Caco-2 (cell line): Measurements from ENCODE around the gene SLC1A2. TPM values are rescaled to one million over a fixed set of nuclear protein-coding genes. Genes with fewer than 3 reads are reported as not detected.

Source experiments
- BruUV-seq: library from RNA; stranded (reverse); fragments of 400-500 nt; replicated peaks from 2 replicates; lab custom pipeline; 2021; lab: Mats Ljungman, UMichigan
- CTCF ChIA-PET: fragments of 300-600 bp; sonication (Branson Sonifier 250); formaldehyde crosslinking; loops from one replicate; lab custom pipeline; 2022; ENCODE audit warnings: antibody characterized with exemption; lab: Charles Lee
- POLR2A ChIA-PET: fragments of 300-600 bp; sonication (Branson Sonifier 250); formaldehyde crosslinking; loops from one replicate; lab custom pipeline; 2022; ENCODE audit warnings: antibody characterized with exemption; lab: Charles Lee
- DNase-seq, 2 experiments: peaks; one replicate each; pipeline versions ENCODE4 v3.0.0 to v3.0.0-alpha.2; 2020 to 2022
- H3K27me3 ChIP-seq: replicated peaks from 2 replicates; pipeline ENCODE4 v1.6.0; 2011; ENCODE audit warnings: low read length; ENCODE audit not compliant: control insufficient read depth, insufficient read depth
- H3K36me3 ChIP-seq: 2 replicates; pipeline ENCODE4 v1.5.1; 2011; ENCODE audit warnings: low read length; ENCODE audit not compliant: control insufficient read depth, insufficient read depth
- H3K4me1 ChIP-seq: fragments of 250-450 bp; sonication (Bioruptor Pico); 2 replicates; pipeline ENCODE4 v1.5.1; 2020; ENCODE audit warnings: mild to moderate bottlenecking
- H3K4me3 ChIP-seq: 2 replicates; pipeline ENCODE4 v1.5.1; 2011; ENCODE audit warnings: low read depth, mild to moderate bottlenecking, control low read depth, low read length
- H3K9me3 ChIP-seq: fragments of 250-450 bp; sonication (Bioruptor Pico); 2 replicates; pipeline ENCODE4 v1.5.1; 2020; ENCODE audit warnings: mild to moderate bottlenecking, moderate library complexity
- H3K27ac Mint-ChIP-seq: one replicate; pipeline ENCODE4 v1.8.0; 2022; ENCODE audit warnings: mixed read lengths; ENCODE audit not compliant: unreplicated experiment
- H3K27me3 Mint-ChIP-seq: one replicate; pipeline ENCODE4 v1.8.0; 2022; ENCODE audit warnings: mixed read lengths; ENCODE audit not compliant: insufficient read depth, unreplicated experiment
- H3K36me3 Mint-ChIP-seq: one replicate; pipeline ENCODE4 v1.8.0; 2022; ENCODE audit warnings: mild to moderate bottlenecking, mixed read lengths; ENCODE audit not compliant: insufficient read depth, unreplicated experiment
- H3K4me1 Mint-ChIP-seq: one replicate; pipeline ENCODE4 v1.8.0; 2022; ENCODE audit warnings: low read depth, mixed read lengths; ENCODE audit not compliant: unreplicated experiment
- H3K4me3 Mint-ChIP-seq: one replicate; pipeline ENCODE4 v1.8.0; 2022; ENCODE audit warnings: mild to moderate bottlenecking, moderate library complexity, mixed read lengths; ENCODE audit not compliant: unreplicated experiment
- H3K9me3 Mint-ChIP-seq: one replicate; pipeline ENCODE4 v1.8.0; 2022; ENCODE audit warnings: mixed read lengths; ENCODE audit not compliant: unreplicated experiment
- intact Hi-C: fragments of 100-400 bp; cut with micrococcal nuclease; formaldehyde crosslinking; loops from one replicate; pipeline ENCODE4 v1.10.0; 2022; ENCODE audit not compliant: unreplicated experiment
- total RNA-seq: library from RNA; stranded (reverse); gene quantifications from 2 replicates; pipeline ENCODE4 v1.2.3, GENCODE V29; 2022
- TF ChIP-seq, protein P1 (sequence below), 2 experiments: fragments of 200-600 bp in 1 of 2; IDR thresholded peaks; 1 replicate in 1 of 2; 2 replicates in 1 of 2; pipeline versions ENCODE4 v1.5.1 to v1.8.0; 2011 to 2022; ENCODE audit warnings: antibody characterized with exemption in 1 of 2, control low read depth in 1 of 2, inconsistent platforms in 1 of 2, low read depth in 1 of 2, low read length in 1 of 2, mild to moderate bottlenecking in 1 of 2, moderate library complexity in 1 of 2; ENCODE audit not compliant: insufficient read depth in 1 of 2, severe bottlenecking in 1 of 2, unreplicated experiment in 1 of 2

Gene SLC1A2
- total RNA-seq, 1 experiment from 2014 or later: 2.0 TPM

DNA sequence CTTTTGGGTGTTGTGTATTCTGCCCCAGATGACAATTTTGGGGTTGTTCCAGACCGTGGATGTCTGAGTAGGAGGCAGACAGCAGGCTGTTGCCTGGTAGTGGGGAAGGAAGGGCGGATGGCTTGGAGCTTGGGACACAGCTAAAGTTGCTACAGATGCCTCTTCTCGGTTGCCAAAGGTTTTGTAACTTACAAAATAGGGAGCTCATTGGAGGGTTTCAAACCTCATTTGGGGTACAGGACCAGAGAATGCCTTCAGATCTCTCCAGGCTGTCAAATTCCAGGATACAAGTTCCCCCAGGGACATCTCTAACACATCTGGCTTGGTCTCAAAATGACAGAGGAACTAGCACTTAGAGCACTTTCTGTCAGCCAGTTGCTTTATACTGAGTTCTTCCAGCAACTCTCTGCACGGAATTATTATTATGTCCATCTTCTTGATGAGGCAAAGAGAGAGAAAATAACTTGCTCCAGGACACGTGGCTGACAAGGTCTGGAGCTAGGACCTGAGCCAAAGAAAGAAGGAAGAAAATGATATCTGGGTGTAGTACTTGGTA lies 56.0 kb downstream of the SLC1A2 start:
- H3K9me3 ChIP-seq: no peaks in the 10 kb centered on the region
- POLR2A ChIA-PET: no interaction called here
- no peak for DNase-seq
- no peaks in the 10 kb centered on the region for H3K9me3 Mint-ChIP-seq
- TF ChIP-seq, protein P1, sequence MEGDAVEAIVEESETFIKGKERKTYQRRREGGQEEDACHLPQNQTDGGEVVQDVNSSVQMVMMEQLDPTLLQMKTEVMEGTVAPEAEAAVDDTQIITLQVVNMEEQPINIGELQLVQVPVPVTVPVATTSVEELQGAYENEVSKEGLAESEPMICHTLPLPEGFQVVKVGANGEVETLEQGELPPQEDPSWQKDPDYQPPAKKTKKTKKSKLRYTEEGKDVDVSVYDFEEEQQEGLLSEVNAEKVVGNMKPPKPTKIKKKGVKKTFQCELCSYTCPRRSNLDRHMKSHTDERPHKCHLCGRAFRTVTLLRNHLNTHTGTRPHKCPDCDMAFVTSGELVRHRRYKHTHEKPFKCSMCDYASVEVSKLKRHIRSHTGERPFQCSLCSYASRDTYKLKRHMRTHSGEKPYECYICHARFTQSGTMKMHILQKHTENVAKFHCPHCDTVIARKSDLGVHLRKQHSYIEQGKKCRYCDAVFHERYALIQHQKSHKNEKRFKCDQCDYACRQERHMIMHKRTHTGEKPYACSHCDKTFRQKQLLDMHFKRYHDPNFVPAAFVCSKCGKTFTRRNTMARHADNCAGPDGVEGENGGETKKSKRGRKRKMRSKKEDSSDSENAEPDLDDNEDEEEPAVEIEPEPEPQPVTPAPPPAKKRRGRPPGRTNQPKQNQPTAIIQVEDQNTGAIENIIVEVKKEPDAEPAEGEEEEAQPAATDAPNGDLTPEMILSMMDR (IDR thresholded peaks at IDR 0.05; ENCODE audit: insufficient read depth in 1 of 2, low read depth in 1 of 2, low read length in 1 of 2, severe bottlenecking in 1 of 2, unreplicated experiment in 1 of 2): no peak
- CTCF ChIA-PET: interaction anchor here (1.0 kb wide), 1 partner anchor 29 kb away, joined by 3 read pairs; no protein-coding TSS in a partner anchor
- no peaks in the 10 kb centered on the region for H3K4me1 ChIP-seq
- BruUV-seq: no TSS peak
- no peaks in the 10 kb centered on the region for H3K27me3 ChIP-seq
- H3K36me3 ChIP-seq: no peaks in the 10 kb centered on the region
- no peaks in the 10 kb centered on the region for H3K4me1 Mint-ChIP-seq
- no peaks in the 10 kb centered on the region for H3K36me3 Mint-ChIP-seq
- peak overlapping the region; percentile 16 for H3K27ac Mint-ChIP-seq
- intact Hi-C loops: no loop called here
- no peak overlapping the region for H3K4me3 Mint-ChIP-seq
- H3K4me3 ChIP-seq: no peak overlapping the region
- no peaks in the 10 kb centered on the region for H3K27me3 Mint-ChIP-seq

DNA sequence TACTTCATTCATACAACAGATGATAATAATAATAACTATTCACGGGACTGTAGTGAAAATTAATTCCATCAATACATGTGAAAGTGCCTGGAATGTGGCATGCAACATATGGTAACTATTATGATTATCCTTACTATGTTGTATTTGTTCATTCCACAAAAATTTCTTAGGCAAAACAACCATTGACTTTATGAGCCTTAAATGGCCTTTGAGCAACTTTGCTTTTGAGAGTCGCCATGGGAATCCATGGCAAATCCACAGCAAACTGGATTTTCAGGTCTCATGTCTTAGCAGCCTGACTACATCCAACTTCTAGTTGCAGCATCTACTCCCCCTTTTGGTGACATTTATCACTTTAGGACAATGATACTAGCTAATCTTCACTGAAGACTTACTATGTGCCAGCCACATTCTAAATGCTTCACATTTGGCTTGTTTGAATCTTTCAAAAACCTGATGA lies 56.8 kb downstream of the SLC1A2 start:
- intact Hi-C loops: no loop called here
- no peaks in the 10 kb centered on the region for H3K36me3 ChIP-seq
- H3K4me3 Mint-ChIP-seq: no peak overlapping the region
- peak in 1 of 2 experiments; percentile 55 for DNase-seq
- ChIA-PET POLR2A (no interaction called here), CTCF (interaction anchor here (1.0 kb wide), 1 partner anchor 29 kb away, joined by 3 read pairs; no protein-coding TSS in a partner anchor)
- H3K9me3 Mint-ChIP-seq: no peaks in the 10 kb centered on the region
- no peak overlapping the region for H3K4me3 ChIP-seq
- H3K36me3 Mint-ChIP-seq: no peaks in the 10 kb centered on the region
- H3K4me1 Mint-ChIP-seq: no peaks in the 10 kb centered on the region
- no peaks in the 10 kb centered on the region for H3K4me1 ChIP-seq
- no TSS peak for BruUV-seq
- no peaks in the 10 kb centered on the region for H3K9me3 ChIP-seq
- H3K27ac Mint-ChIP-seq: peak overlapping the region; percentile 16
- no peaks in the 10 kb centered on the region for H3K27me3 Mint-ChIP-seq
- TF ChIP-seq, protein P1 (IDR thresholded peaks at IDR 0.05; ENCODE audit: insufficient read depth in 1 of 2, low read depth in 1 of 2, low read length in 1 of 2, severe bottlenecking in 1 of 2, unreplicated experiment in 1 of 2): peak in 1 of 2 experiments; percentile 21
- H3K27me3 ChIP-seq: no peaks in the 10 kb centered on the region

DNA sequence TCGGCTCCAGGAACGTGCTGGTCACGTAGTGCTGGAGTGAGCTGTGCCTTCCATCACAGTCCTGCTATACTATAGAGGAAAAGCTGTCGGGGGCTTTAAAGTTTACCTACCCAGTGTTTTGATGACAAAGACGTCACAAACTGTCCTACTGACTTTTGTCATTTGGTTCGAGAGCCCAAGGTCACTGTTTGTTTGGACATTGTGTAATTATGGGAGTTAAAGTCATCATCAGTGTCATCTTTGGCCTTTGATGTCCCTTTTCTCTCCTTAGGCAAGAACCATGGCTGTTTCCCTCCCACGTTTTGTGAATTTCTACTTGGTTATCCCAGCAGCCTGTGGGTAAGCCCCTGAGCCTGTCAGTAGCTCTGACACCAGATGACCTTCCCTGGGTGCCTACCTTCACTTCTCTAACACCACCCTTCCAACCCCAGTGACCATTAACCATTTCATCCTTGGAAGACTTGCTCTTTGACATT lies 59.3 kb downstream of the SLC1A2 start:
- Histone ChIP-seq H3K9me3 (no peaks in the 10 kb centered on the region), H3K4me1 (no peaks in the 10 kb centered on the region), H3K4me3 (no peak overlapping the region), H3K27me3 (no peaks in the 10 kb centered on the region), H3K36me3 (no peaks in the 10 kb centered on the region)
- ChIA-PET POLR2A (no interaction called here), CTCF (no interaction called here)
- H3K27me3 Mint-ChIP-seq: no peaks in the 10 kb centered on the region
- H3K36me3 Mint-ChIP-seq: no peaks in the 10 kb centered on the region
- H3K4me1 Mint-ChIP-seq: no peaks in the 10 kb centered on the region
- no TSS peak for BruUV-seq
- H3K4me3 Mint-ChIP-seq: no peak overlapping the region
- H3K9me3 Mint-ChIP-seq: no peaks in the 10 kb centered on the region
- intact Hi-C loops: no loop called here
- TF ChIP-seq, protein P1 (IDR thresholded peaks at IDR 0.05; ENCODE audit: insufficient read depth in 1 of 2, low read depth in 1 of 2, low read length in 1 of 2, severe bottlenecking in 1 of 2, unreplicated experiment in 1 of 2): no peak
- no peak for DNase-seq
- H3K27ac Mint-ChIP-seq: no peak overlapping the region
